Chondrocyte (in vitro differentiated cells): ENCODE measurements around the gene ALPP. TPM values are rescaled to one million over a fixed set of nuclear protein-coding genes. Genes with fewer than 3 reads are reported as not detected.

Source experiments
- DNase-seq: peaks from one replicate; pipeline ENCODE4 v3.0.0; 2021; ENCODE audit warnings: mixed read lengths, low spot score
- H3K27ac Mint-ChIP-seq: one replicate; pipeline ENCODE4 v1.8.0; 2021; ENCODE audit warnings: mild to moderate bottlenecking, moderate library complexity, mixed read lengths; ENCODE audit not compliant: unreplicated experiment
- H3K27me3 Mint-ChIP-seq: 2 replicates; pipeline ENCODE4 v1.8.0; 2021; ENCODE audit warnings: low read depth, mixed read lengths
- H3K36me3 Mint-ChIP-seq: 2 replicates; pipeline ENCODE4 v1.8.0; 2021; ENCODE audit warnings: low read depth, mixed read lengths
- H3K4me1 Mint-ChIP-seq: 2 replicates; pipeline ENCODE4 v1.8.0; 2021; ENCODE audit warnings: low read depth, mild to moderate bottlenecking, mixed read lengths
- H3K4me3 Mint-ChIP-seq: one replicate; pipeline ENCODE4 v1.8.0; 2021; ENCODE audit warnings: mild to moderate bottlenecking, moderate library complexity, mixed read lengths; ENCODE audit not compliant: unreplicated experiment
- H3K9me3 Mint-ChIP-seq: 2 replicates; pipeline ENCODE4 v1.8.0; 2021; ENCODE audit warnings: low read depth, mixed read lengths
- CTCF ChIP-seq: fragments of 200-600 bp; sonication (generic); IDR thresholded peaks from 2 replicates; pipeline ENCODE4 v1.5.0; 2021; ENCODE audit warnings: antibody characterized with exemption, mild to moderate bottlenecking, moderate library complexity
- total RNA-seq: library from RNA; stranded (reverse); gene quantifications from 3 replicates; pipeline ENCODE4 v1.2.1, GENCODE V29; 2021

ALPP gene
- total RNA-seq, 1 donor from 2014 or later, result not detected

GRCh38 chr2:232416521-232417470 lies 38.2 kb downstream of the ALPP start:
- peaks cover 49% of the 10 kb centered on the region for H3K27me3 Mint-ChIP-seq
- no peaks in the 10 kb centered on the region for H3K9me3 Mint-ChIP-seq
- peaks cover 14% of the 10 kb centered on the region for H3K4me1 Mint-ChIP-seq
- H3K27ac Mint-ChIP-seq, result no peak overlapping the region
- H3K36me3 Mint-ChIP-seq, result peaks cover 1% of the 10 kb centered on the region
- TF ChIP-seq CTCF, result no peak
- H3K4me3 Mint-ChIP-seq, result no peak overlapping the region
- DNase-seq, result no peak

GRCh38 chr2:232417489-232417888 lies 38.9 kb downstream of the ALPP start:
- TF ChIP-seq CTCF, result no peak
- no peak overlapping the region for H3K4me3 Mint-ChIP-seq
- H3K27ac Mint-ChIP-seq, result no peak overlapping the region
- H3K4me1 Mint-ChIP-seq, result peaks cover 14% of the 10 kb centered on the region
- DNase-seq, result no peak
- H3K36me3 Mint-ChIP-seq, result peaks cover 4% of the 10 kb centered on the region
- peaks cover under 1% of the 10 kb centered on the region for H3K9me3 Mint-ChIP-seq
- peaks cover 54% of the 10 kb centered on the region for H3K27me3 Mint-ChIP-seq

DNA sequence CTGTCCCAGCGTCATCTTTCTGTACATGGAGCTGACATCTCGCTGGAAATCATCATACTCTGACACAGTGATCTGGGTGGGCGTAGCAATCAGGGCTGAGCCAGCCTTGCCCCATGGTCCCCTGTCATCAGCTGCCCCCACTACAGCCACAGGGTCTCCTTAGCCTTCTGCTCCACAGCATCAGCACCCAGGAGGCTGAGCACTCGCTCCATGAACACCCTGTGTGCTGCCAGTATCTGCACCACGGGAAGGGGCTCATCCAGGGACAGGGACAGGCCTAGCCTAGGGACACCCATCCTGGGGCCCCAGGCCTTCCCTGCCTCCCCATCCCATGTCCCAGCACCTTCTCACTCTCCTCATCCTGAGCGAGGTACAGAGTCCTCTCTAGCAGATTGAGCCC lies 39.5 kb downstream of the ALPP start:
- Mint-ChIP-seq H3K27me3 (peaks cover 54% of the 10 kb centered on the region), H3K36me3 (peaks cover 7% of the 10 kb centered on the region), H3K9me3 (peaks cover 5% of the 10 kb centered on the region), H3K27ac (no peak overlapping the region), H3K4me3 (peak overlapping the region; percentile 68), H3K4me1 (peaks cover 14% of the 10 kb centered on the region)
- DNase-seq, result no peak
- TF ChIP-seq CTCF, result no peak

DNA sequence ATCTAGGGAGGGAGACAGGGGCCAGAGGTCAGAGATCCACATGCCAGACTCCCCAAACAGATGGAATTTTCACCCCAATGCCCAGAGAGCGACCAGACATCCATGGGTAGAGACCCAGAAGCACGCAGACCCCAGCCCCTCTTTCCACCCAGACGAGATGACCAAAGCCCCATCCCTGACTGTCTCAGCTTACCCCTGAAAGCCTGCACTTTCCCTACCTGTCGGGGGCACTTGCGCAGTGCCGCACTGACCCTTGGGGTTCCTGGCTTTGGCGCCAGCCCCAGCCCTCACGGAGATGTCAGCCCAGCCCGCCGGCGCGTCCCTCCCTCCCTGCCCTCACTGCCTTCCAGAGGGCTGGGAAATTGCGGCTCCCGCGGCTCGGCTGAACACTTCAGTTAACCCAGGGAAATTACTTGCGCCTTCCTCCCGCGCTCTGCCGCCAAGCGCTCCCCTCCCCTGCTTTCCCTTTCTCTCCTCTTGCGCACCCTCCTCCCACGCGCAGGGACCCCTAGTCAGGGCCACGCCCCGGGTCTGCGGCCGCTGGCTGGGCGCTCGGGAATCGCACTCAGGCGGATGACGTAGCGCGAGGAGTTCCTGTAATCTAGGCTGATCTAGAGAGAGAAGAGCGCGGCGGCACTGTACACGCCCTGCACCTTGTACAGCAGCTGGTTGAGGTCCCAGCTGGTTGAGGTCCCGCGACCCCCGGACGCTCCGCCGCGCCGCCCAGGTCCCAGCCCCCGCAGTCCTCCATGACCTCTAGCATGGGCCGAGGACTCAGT lies 40.1 kb downstream of the ALPP start:
- peaks cover 7% of the 10 kb centered on the region for H3K36me3 Mint-ChIP-seq
- H3K4me3 Mint-ChIP-seq, result peak overlapping the region; percentile 68
- peaks cover 5% of the 10 kb centered on the region for H3K9me3 Mint-ChIP-seq
- no peak overlapping the region for H3K27ac Mint-ChIP-seq
- peaks cover 14% of the 10 kb centered on the region for H3K4me1 Mint-ChIP-seq
- peaks cover 54% of the 10 kb centered on the region for H3K27me3 Mint-ChIP-seq
- no peak for DNase-seq
- TF ChIP-seq CTCF, result no peak
